GM18517 (cell line): ENCODE results near the gene SCML1.
"Not testable (repeated sequence)": the region's sequence is repeated elsewhere in the genome, so short reads cannot be mapped to it uniquely, and the experiment has no call there.

ENCODE experiments used
- ATAC-seq: cut with Tn5 transposase; IDR thresholded peaks from one replicate; pipeline ENCODE4 v1.9.1; 2021; ENCODE audit warnings: mild to moderate bottlenecking, moderate library complexity; ENCODE audit not compliant: unreplicated experiment

The SCML1 gene

GRCh38 chrX:17738737-17739535 is 1.6 kb downstream of the SCML1 start:
- no peak for ATAC-seq

- no peak for ATAC-seq
Observed at GRCh38 chrX:17740137-17741122, 3.1 kb downstream of the SCML1 start.

- no peak for ATAC-seq
Observed at GRCh38 chrX:17741123-17741511, 3.8 kb downstream of the SCML1 start.

GRCh38 chrX:17743913-17744312 is 6.6 kb downstream of the SCML1 start:
- ATAC-seq = no peak

- ATAC-seq = no peak
Observed at GRCh38 chrX:17744896-17745523, 7.7 kb downstream of the SCML1 start.

- no peak for ATAC-seq
Observed at GRCh38 chrX:17747692-17748091, 10.4 kb downstream of the SCML1 start.

- ATAC-seq = no peak
Observed at GRCh38 chrX:17748684-17749083, 11.4 kb downstream of the SCML1 start.

GRCh38 chrX:17750436-17750835 is 13.1 kb downstream of the SCML1 start:
- ATAC-seq = no peak

- ATAC-seq = peak; percentile 86
Observed at GRCh38 chrX:17758382-17758781, 21.1 kb downstream of the SCML1 start.

GRCh38 chrX:17759990-17760389 is 22.7 kb downstream of the SCML1 start:
- ATAC-seq = no peak

- no peak for ATAC-seq
Observed at GRCh38 chrX:17767734-17768133, 30.4 kb downstream of the SCML1 start.

GRCh38 chrX:17768997-17769396 is 31.7 kb downstream of the SCML1 start:
- no peak for ATAC-seq

- no peak for ATAC-seq
Observed at GRCh38 chrX:17769701-17770269, 32.5 kb downstream of the SCML1 start.

- no peak for ATAC-seq
Observed at GRCh38 chrX:17773221-17773876, 36.1 kb downstream of the SCML1 start.

- ATAC-seq = no peak
Observed at GRCh38 chrX:17774053-17774452, 36.8 kb downstream of the SCML1 start.

GRCh38 chrX:17778997-17779396 is 41.7 kb downstream of the SCML1 start:
- no peak for ATAC-seq

GRCh38 chrX:17779434-17779833 is 42.1 kb downstream of the SCML1 start:
- no peak for ATAC-seq

GRCh38 chrX:17786554-17787347 is 49.5 kb downstream of the SCML1 start:
- ATAC-seq = not testable (repeated sequence)

GRCh38 chrX:17787557-17787956 is 50.3 kb downstream of the SCML1 start:
- no peak for ATAC-seq

- ATAC-seq = no peak
Observed at GRCh38 chrX:17788439-17788838, 51.1 kb downstream of the SCML1 start.
